Esophagus muscularis mucosa (tissue), 4 donors: ENCODE data around the gene GOLGA7B. TPM values are rescaled to one million over a fixed set of nuclear protein-coding genes. Genes with fewer than 3 reads are reported as not detected.

Experiments used
- DNase-seq: peaks from one replicate; pipeline ENCODE4 v3.0.0-alpha.2; 2017; ENCODE audit errors: extremely low spot score
- H3K27ac ChIP-seq, 4 donors: fragments of 200-600 bp; sonication (generic); replicated peaks in 1 of 4; 1 replicate in 3 of 4; 2 replicates in 1 of 4; pipeline ENCODE4 v1.5.1; 2016 to 2019; ENCODE audit warnings: mild to moderate bottlenecking in 1 of 4
- H3K27me3 ChIP-seq, 4 donors: fragments of 200-600 bp; sonication (generic); one replicate each; pipeline versions ENCODE4 v1.5.1 to v1.6.0; 2016 to 2019
- H3K36me3 ChIP-seq, 4 donors: fragments of 200-600 bp; sonication (generic); one replicate each; pipeline ENCODE4 v1.5.1; 2016 to 2019
- H3K4me1 ChIP-seq, 4 donors: fragments of 200-600 bp; sonication (generic); one replicate each; pipeline ENCODE4 v1.5.1; 2016 to 2019
- H3K4me3 ChIP-seq, 4 donors: fragments of 200-600 bp; sonication (generic); 1 replicate in 2 of 4; 2 replicates in 2 of 4; pipeline ENCODE4 v1.5.1; 2016 to 2019; ENCODE audit warnings: mild to moderate bottlenecking in 4 of 4, moderate library complexity in 1 of 4
- H3K9me3 ChIP-seq, 4 donors: fragments of 200-600 bp; sonication (generic); 1 replicate in 3 of 4; 2 replicates in 1 of 4; pipeline ENCODE4 v1.5.1; 2016 to 2019
- CTCF ChIP-seq, 3 experiments: fragments of 200-600 bp in 2 of 3; fragments of 450-650 bp in 1 of 3; sonication (generic) in 2 of 3; IDR thresholded peaks; one replicate each; pipeline ENCODE4 v1.5.1; 2017 to 2019; ENCODE audit warnings: antibody characterized with exemption in 3 of 3, mild to moderate bottlenecking in 2 of 3, moderate library complexity in 1 of 3
- EP300 ChIP-seq: sonication (generic); formaldehyde crosslinking; IDR thresholded peaks from one replicate; pipeline ENCODE4 v1.6.1; 2017; ENCODE audit warnings: antibody characterized with exemption
- POLR2A ChIP-seq: fragments of 450-650 bp; IDR thresholded peaks from one replicate; pipeline ENCODE4 v1.6.1; 2017; ENCODE audit warnings: antibody characterized with exemption, moderate library complexity, mild to moderate bottlenecking, low read depth
- POLR2AphosphoS5 ChIP-seq, 2 donors: sonication (generic); formaldehyde crosslinking; IDR thresholded peaks; one replicate each; pipeline ENCODE4 v1.6.1; 2017; ENCODE audit warnings: antibody characterized with exemption in 2 of 2
- WGBS: methylation state at CpG from one replicate; pipeline ENCODE4 v1.1.5; 2018; 5-methylcytosine and 5-hydroxymethylcytosine counted together
- intact Hi-C: fragments of 100-400 bp; cut with DNase I; formaldehyde crosslinking; loops from one replicate; pipeline ENCODE4 v1.15.1; 2023
- total RNA-seq, 4 donors: library from RNA; depleted of rRNA; stranded (reverse); fragments of >200 nt; gene quantifications; one replicate each; pipeline versions ENCODE4 v1.1.0 to v1.2.1, GENCODE V29; 2016

The GOLGA7B gene
- total RNA-seq, 4 donors from 2014 or later, result under 0.01 to 0.33 (median 0.18) TPM

- Histone ChIP-seq H3K4me1 (peaks cover 0 to 8% (median 2%) of the 10 kb centered on the region in 4 donors), H3K27ac (no peak overlapping the region), H3K4me3 (no peak overlapping the region), H3K27me3 (peaks cover 0 to 55% (median 0%) of the 10 kb centered on the region in 4 donors), H3K36me3 (no peaks in the 10 kb centered on the region), H3K9me3 (no peaks in the 10 kb centered on the region)
- TF ChIP-seq POLR2AphosphoS5 (IDR thresholded peaks at IDR 0.05), result no peak
- TF ChIP-seq CTCF (IDR thresholded peaks at IDR 0.05), result no peak
- TF ChIP-seq EP300, result no peak
- TF ChIP-seq POLR2A, result no peak
- intact Hi-C loops, result no loop called here
- WGBS, result 84% methylated on average over 2 of the region's 2 CpGs
- no peak for DNase-seq
Measured at GRCh38 chr10:97892939-97893338, 43.3 kb downstream of the GOLGA7B start.

- Histone ChIP-seq H3K36me3 (no peaks in the 10 kb centered on the region), H3K9me3 (no peaks in the 10 kb centered on the region), H3K27ac (no peak overlapping the region), H3K27me3 (peaks cover 0 to 50% (median 0%) of the 10 kb centered on the region in 4 donors), H3K4me3 (no peak overlapping the region), H3K4me1 (peaks cover 0 to 6% (median 2%) of the 10 kb centered on the region in 4 donors)
- 68% methylated on average over 3 of the region's 3 CpGs for WGBS
- intact Hi-C loops, result no loop called here
- no peak for DNase-seq
- no peak for TF ChIP-seq POLR2A
- TF ChIP-seq EP300, result no peak
- no peak for TF ChIP-seq CTCF (IDR thresholded peaks at IDR 0.05)
- no peak for TF ChIP-seq POLR2AphosphoS5 (IDR thresholded peaks at IDR 0.05)
Measured at GRCh38 chr10:97894092-97894491, 44.4 kb downstream of the GOLGA7B start.

- H3K27ac ChIP-seq, result no peak overlapping the region
- H3K4me1 ChIP-seq, result peaks cover 0 to 3% (median 0%) of the 10 kb centered on the region in 4 donors
- no peak for DNase-seq
- intact Hi-C loops, result no loop called here
- WGBS, result 86% methylated on average over 11 of the region's 13 CpGs
- H3K4me3 ChIP-seq, result no peak overlapping the region
- H3K36me3 ChIP-seq, result no peaks in the 10 kb centered on the region
- TF ChIP-seq EP300, result no peak
- no peak for TF ChIP-seq POLR2AphosphoS5 (IDR thresholded peaks at IDR 0.05)
- TF ChIP-seq CTCF (IDR thresholded peaks at IDR 0.05), result no peak
- TF ChIP-seq POLR2A, result no peak
- H3K27me3 ChIP-seq, result peaks cover 0 to 53% (median 0%) of the 10 kb centered on the region in 4 donors
- H3K9me3 ChIP-seq, result no peaks in the 10 kb centered on the region
Measured at GRCh38 chr10:97895084-97895483, 45.4 kb downstream of the GOLGA7B start.

- WGBS, result 72% methylated on average over 8 of the region's 9 CpGs
- H3K9me3 ChIP-seq, result no peaks in the 10 kb centered on the region
- H3K27me3 ChIP-seq, result peaks cover 0 to 60% (median 0%) of the 10 kb centered on the region in 4 donors
- TF ChIP-seq CTCF (IDR thresholded peaks at IDR 0.05) (no peak), POLR2A (no peak), EP300 (no peak), POLR2AphosphoS5 (IDR thresholded peaks at IDR 0.05) (no peak)
- peaks cover 0 to 3% (median 0%) of the 10 kb centered on the region in 4 donors for H3K4me1 ChIP-seq
- no peak overlapping the region for H3K4me3 ChIP-seq
- DNase-seq, result no peak
- H3K27ac ChIP-seq, result no peak overlapping the region
- H3K36me3 ChIP-seq, result no peaks in the 10 kb centered on the region
- intact Hi-C loops, result no loop called here
Measured at GRCh38 chr10:97895915-97896314, 46.3 kb downstream of the GOLGA7B start.
